OCI-LY3 (cell line): Measurements from ENCODE around the gene SLC7A6OS.

Experiments
- EZH2phosphoT487 ChIP-seq: fragments of 200-600 bp; shearing (Covaris generic); IDR thresholded peaks from 2 replicates; pipeline ENCODE4 v1.6.1; 2018; ENCODE audit warnings: antibody characterized with exemption, mixed run types, low read depth
- TF ChIP-seq, protein P1 (sequence below): fragments of 200-600, 300-600 bp; sonication (generic); IDR thresholded peaks from 2 replicates; pipeline ENCODE4 v1.5.1; 2014; ENCODE audit warnings: antibody characterized with exemption, low read length, low read depth

DNA sequence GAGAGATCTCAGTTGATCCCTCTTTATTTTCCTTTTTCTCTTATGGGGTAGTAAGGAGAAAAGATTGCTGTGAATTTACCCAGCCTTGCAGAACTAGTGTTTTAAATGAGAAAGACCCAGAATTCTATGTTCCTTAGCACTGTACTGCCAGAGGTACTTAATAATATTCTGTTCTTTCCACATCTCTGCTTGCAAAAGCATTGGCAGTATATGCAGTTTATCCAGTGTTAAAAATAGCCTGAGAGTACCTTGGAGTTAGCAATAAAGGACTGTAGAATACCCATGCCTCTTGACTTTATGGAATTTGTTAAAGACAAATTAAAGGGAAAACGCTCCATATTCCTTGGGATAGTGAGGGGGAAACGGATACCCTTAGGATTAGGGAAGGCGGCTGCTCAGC lies 34.5 kb downstream of the SLC7A6OS start:
- TF ChIP-seq, protein P1, sequence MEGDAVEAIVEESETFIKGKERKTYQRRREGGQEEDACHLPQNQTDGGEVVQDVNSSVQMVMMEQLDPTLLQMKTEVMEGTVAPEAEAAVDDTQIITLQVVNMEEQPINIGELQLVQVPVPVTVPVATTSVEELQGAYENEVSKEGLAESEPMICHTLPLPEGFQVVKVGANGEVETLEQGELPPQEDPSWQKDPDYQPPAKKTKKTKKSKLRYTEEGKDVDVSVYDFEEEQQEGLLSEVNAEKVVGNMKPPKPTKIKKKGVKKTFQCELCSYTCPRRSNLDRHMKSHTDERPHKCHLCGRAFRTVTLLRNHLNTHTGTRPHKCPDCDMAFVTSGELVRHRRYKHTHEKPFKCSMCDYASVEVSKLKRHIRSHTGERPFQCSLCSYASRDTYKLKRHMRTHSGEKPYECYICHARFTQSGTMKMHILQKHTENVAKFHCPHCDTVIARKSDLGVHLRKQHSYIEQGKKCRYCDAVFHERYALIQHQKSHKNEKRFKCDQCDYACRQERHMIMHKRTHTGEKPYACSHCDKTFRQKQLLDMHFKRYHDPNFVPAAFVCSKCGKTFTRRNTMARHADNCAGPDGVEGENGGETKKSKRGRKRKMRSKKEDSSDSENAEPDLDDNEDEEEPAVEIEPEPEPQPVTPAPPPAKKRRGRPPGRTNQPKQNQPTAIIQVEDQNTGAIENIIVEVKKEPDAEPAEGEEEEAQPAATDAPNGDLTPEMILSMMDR, result no peak
- no peak for TF ChIP-seq EZH2phosphoT487
